Hematopoietic multipotent progenitor cell (in vitro differentiated cells): ENCODE measurements around the gene DARS2. TPM values are rescaled to one million over a fixed set of nuclear protein-coding genes. Genes with fewer than 3 reads are reported as not detected.
"Not testable (repeated sequence)": the region's sequence is repeated elsewhere in the genome, so short reads cannot be mapped to it uniquely, and the experiment has no call there.

ENCODE experiments used
- DNase-seq, 3 donors: peaks; one replicate each; pipeline ENCODE4 v3.0.0-alpha.2; 2011 to 2015; ENCODE audit warnings: low read depth in 2 of 3, low spot score in 2 of 3
- total RNA-seq: library from RNA; depleted of rRNA; stranded (reverse); fragments of >200 nt; gene quantifications from one replicate; pipeline ENCODE4 v1.2.3, GENCODE V29; 2012

DARS2 gene
- total RNA-seq, 1 donor: 10.8 TPM

GRCh38 chr1:173862146-173862768 lies 37.8 kb downstream of the DARS2 start:
- DNase-seq: not testable (repeated sequence)

DNA sequence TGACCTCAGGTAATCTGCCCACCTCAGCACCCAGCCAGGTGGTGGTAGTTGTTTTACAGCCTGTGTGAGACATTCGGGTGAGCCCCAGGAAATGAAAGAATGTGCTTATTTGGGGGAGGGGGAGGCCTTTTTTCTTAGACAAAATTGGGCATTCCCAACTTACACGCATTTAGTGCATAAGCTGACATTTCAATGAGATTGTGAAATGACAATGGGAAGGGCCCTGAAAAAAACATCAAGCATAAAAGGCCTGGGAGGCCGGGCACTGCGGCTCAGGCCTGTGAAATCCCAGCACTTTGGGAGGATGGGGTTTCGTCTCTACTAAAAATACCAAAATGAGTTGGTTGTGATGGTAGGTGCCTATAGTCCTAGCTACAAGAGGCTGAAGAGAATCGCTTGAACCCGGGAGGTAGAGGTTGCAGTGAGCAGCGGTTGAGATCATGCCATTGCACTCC lies 38.3 kb downstream of the DARS2 start:
- DNase-seq: no peak

DNA sequence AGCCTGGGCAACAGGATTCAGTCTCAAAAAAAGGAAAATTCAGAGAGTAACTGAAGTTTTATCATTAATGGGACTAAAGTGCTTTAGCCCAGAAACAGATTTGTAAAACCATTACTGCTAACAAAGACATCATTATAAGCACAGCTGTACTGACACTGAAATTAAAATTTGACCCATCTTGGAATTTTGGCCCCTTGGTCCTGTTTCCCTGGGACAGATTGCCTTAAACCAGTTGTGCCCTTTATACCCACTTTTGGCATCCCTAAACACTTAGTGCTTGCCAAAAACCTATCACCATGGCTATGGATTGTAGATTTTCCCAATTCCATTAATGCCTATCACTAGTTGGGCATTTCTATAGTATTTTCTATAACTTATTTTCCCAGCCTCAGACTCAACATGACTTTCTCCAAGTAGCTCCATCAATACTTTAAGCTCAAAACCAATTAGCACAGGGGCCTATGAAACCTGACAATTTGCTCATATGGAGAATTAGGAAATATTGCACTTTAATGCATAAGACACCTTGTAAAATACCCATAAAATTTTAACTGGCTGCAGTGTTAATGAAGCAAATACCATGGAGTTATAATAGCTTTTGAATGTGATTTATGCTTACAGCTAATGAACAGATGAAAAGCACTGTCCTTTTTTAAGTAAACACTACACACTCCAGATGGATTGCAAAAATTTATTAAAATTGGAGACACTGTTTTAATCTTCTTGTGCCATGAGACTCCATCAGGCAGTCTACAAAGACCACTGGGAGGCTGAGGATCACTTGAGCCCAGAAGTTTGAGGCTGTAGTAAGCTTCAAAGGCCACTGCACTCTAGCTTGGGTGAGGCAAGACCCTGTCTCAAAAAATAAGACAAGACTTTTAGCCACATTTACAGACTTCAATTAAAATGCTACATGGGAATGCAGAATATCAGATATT lies 39.0 kb downstream of the DARS2 start:
- no peak for DNase-seq

- DNase-seq: no peak
Measured at GRCh38 chr1:173864179-173864867, 39.9 kb downstream of the DARS2 start.

GRCh38 chr1:173865468-173866164 lies 41.1 kb downstream of the DARS2 start:
- DNase-seq: no peak

GRCh38 chr1:173866413-173867115 lies 42.1 kb downstream of the DARS2 start:
- no peak for DNase-seq

DNA sequence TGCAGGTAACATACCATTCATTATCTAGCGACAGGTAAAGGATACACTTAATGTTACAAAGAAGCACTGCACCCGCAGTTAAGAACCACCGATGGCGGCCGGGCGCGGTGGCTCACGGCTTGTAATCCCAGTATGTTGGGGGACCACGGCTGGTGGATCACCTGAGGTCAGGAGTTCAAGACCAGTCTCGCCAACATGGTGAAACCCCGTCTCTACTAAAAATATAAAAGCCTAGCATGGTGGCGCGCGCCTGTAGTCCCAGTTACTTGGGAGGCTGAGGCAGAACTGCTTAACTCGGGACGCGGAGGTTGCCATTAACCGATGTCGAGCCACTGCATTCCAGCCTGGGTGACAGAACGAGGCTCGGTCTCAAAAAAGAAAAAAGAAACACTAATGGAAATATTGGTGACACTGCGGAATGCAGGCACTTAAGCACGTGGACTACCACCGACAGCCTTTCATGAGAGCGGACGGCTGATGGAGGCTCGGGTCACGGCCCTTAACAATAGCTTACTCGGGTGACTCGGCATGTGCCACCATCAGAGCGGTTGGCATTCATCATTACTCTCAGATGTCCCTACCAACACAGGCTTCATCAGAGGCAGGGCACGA lies 42.8 kb downstream of the DARS2 start:
- DNase-seq: no peak

- peak; percentile 96 to 100 (median 100) for DNase-seq
Measured at GRCh38 chr1:173867753-173868265, 43.3 kb downstream of the DARS2 start, which contains the start of gene GAS5. TSS of gene GAS5 (minus strand) at chr1:173867989.

DNA sequence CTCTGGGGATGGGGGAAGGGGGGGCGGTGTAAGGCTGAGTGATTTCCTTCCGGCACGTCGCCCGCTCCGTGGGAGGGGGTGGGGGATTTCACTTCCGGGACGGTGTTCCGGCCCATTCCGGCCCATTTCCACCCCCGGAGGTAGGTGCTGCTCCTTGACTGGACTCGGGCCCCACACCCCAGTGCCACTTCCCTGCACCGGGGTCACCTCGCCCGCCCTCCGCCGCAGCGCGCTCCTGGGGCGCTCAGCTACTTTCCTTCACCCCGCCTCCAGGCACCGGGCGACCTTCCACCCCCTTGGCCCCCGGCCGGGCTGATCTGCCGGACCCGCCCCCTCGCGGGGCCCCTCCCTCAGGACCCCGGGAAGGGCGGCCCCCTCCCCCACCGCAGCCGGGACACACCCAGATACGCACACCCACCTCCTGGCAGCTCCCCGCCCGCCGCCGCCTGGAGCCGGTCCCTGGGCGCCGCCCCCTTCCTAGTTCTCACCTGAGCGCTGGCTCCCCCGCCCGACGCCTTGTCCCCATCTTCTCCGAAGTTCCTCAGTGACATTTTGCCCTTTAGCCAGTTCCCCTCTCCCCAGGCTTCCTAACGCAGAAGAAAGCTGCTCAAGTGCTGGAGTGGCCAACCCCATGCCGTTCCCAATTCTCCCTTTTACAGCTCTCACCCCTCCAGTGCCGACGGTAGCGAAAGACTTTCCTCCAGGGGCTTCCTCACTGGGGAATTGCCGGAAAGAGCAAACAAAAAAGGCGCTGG lies 44.0 kb downstream of the DARS2 start, which contains the start of gene ZBTB37:
ZBTB37 (plus strand) TSS at position 115 of the 755 bp plus-strand sequence. CDS start 1,846 bp downstream, outside the sequence.
- peak in 1 of 3 donors; percentile 87 for DNase-seq

DNA sequence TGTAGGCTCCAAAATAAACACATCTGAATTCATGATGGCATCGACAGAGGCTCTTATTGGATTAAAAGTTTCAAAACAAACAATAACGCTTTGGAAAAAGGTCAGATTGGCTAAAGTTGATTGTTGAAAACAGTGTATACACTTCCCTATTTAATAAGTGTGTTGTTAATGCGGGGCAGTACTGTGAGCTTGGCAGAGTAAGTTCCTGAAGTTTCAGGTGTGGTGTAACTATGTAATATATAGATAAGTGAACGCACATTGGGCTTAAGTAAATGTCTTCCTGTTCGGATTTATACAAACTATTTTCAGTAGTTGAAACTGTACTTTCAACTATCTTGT lies 44.5 kb downstream of the DARS2 start:
- peak in 1 of 3 donors; percentile 64 for DNase-seq

- peak in 2 of 3 donors; percentile 74 to 88 for DNase-seq
Measured at GRCh38 chr1:173870252-173871075, 46.0 kb downstream of the DARS2 start.

DNA sequence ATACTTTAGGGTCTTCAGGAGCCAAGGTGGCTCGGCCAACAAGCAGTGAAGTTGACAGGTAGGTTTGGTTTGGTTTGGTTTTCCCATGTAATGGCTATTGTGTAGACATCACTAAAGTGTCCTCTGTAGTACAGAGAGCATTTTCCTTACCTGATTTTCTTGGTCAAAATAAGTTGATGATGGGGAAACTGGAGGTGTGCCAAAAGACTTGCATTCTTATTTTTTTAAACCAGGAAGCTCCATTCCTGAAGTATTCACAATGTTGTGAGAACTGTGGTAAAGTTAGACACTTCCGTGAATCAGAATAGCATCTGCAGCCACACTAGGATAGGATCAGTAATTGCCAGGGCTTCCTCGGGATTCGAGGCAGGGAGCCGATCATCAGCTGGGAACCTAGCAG lies 46.6 kb downstream of the DARS2 start:
- DNase-seq: no peak

GRCh38 chr1:173871500-173871899 lies 47.0 kb downstream of the DARS2 start:
- peak in 1 of 3 donors; percentile 8 for DNase-seq

DNA sequence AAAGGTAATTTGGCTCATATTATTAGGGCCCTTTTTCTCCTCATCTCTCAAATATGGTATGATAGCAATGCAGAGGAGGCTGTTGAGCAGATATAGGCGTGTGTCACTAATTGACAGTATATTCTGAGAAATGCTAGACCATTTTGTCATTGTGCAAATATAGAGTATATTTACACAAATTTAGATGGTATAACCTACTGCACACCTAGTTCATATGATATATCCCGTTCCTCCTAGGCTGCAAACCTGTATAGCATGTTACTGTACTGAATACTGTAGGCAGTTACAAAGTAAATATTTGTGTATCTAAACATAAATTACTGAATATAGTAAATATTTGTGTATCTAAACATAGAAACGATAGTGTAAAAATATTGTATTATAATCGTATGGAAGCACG lies 52.3 kb downstream of the DARS2 start:
- no peak for DNase-seq

- no peak for DNase-seq
Measured at GRCh38 chr1:173878251-173878650, 53.8 kb downstream of the DARS2 start.

- DNase-seq: not testable (repeated sequence)
Measured at GRCh38 chr1:173881117-173881516, 56.6 kb downstream of the DARS2 start.

DNA sequence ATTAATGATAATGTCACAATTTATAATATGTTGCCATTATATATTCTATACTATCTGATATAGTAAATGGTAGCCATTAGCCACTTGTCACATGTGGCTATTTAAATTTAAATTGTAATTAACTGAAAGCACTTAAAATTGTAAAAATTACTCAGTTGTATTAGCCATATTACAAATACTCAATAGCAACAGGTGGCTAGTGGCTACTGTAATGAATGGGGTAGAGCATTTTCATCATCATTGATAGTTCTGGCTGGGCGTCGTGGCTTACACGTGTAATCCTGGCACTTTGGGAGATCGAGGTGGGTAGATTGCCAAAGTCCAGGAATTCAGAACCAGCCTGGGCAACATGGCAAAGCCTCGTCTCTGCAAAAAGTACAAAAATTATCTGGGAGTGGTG lies 60.2 kb downstream of the DARS2 start:
- DNase-seq: no peak
